Measurements from ENCODE around the gene CSRP2. TPM values are rescaled to one million over a fixed set of nuclear protein-coding genes. Genes with fewer than 3 reads are reported as not detected.

Gene CSRP2
- polyA plus RNA-seq (2013, experiment 1 of 4) = 250 TPM
- polyA plus RNA-seq (2013, experiment 2 of 4) = 239 TPM
- 244 TPM for polyA plus RNA-seq (2013, experiment 3 of 4)
- polyA plus RNA-seq (2013, experiment 4 of 4) = 247 TPM

DNA sequence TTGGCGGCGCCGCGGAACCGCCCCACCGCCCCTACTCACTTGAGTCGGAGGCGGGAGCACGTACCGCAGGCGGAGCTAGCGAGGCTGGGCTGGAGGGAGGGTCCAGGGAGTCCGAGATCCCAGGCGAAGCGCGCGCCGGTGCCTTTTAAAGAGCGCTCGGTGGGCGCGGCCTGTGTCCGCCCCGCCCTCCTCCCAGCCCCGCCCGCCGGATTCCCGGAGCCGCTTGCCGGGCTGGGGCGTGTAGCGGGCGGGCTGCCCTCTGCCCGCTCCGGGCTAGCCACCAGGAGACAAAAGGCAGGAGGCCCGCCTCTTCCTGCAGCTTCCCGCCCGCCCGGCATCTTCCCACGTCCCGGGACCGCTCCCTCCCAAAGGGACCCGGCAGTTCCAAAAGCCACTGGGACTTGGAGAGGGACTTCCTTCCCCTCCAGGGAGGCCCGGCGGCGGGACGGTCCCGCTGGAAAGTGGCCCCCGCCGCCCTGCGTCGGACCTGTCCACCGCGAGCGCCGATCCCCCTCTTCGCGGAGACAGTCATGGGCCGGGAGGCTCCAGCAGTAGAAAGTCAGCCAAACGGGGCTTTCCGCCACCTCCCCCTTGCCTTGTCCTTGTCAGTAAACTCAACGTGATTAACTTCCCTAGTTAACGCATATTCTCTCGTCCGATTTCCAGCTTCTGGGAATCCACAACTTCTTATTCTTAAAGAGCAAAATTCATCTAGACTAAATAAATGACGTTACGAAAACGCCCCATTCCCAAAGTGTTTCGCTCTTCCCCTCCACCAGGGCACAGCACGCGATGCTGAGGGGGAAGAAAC lies at the start of gene CSRP2:
TSS of gene CSRP2 (minus strand) at position 121 of the 811 bp plus-strand sequence. CDS start 12,759 bp downstream, outside the sequence.
- no peaks in the 10 kb centered on the region for H3K9me3 ChIP-seq (ENCODE audit: control insufficient read depth, low read length)
- WGBS, 2 experiments = 1% methylated on average over 70 to 71 of the region's 71 CpGs
- peaks cover 19% of the 10 kb centered on the region for H3K4me1 ChIP-seq (ENCODE audit: control insufficient read depth, insufficient read depth, low read length)
- H3K36me3 ChIP-seq (ENCODE audit: control insufficient read depth, insufficient read depth, low read length) = no peaks in the 10 kb centered on the region
- peak within 1 kb of the TSS; percentile 90 for H3K4me3 ChIP-seq (ENCODE audit: insufficient read depth, low read depth, low read length)
- H3K27me3 ChIP-seq (ENCODE audit: control insufficient read depth, insufficient read depth, low read length, poor library complexity, severe bottlenecking) = no peaks in the 10 kb centered on the region
- peak within 1 kb of the TSS; percentile 94 for H3K27ac ChIP-seq (ENCODE audit: insufficient read depth, low read depth, low read length, poor library complexity, severe bottlenecking)

DNA sequence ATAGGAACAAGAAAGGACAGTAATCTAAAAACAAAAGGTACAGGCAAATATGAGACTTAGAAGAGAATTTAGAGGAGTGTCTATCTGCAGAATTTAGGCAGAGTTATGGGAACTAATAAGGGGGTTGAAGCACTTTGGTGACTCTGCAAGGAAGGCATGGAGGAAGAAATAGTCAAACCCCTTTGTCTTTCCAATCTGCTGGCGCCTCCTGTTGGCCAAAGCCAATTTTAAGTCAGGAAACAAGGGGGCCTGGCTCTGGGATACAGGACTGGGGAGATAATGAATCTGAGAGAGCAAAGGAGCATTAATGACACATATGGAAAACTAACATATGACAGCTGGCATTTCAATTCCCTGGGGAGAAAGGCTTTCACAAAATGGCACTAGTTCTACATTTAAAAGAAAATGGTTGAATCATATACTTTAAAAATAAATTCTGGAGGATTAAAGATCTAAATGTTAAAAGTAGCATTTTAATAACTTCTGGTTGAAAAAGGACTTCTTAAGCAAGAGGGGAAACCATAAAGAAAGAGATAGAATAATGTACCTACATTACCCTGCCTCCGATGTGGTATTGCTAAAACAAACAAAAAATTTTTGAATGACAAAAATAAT lies 48.5 kb upstream of the CSRP2 start:
- Histone ChIP-seq H3K36me3 (ENCODE audit: control insufficient read depth, insufficient read depth, low read length) (no peaks in the 10 kb centered on the region), H3K27me3 (ENCODE audit: control insufficient read depth, insufficient read depth, low read length, poor library complexity, severe bottlenecking) (no peaks in the 10 kb centered on the region), H3K27ac (ENCODE audit: insufficient read depth, low read depth, low read length, poor library complexity, severe bottlenecking) (no peak overlapping the region), H3K4me1 (ENCODE audit: control insufficient read depth, insufficient read depth, low read length) (no peaks in the 10 kb centered on the region), H3K4me3 (ENCODE audit: insufficient read depth, low read depth, low read length) (no peak overlapping the region), H3K9me3 (ENCODE audit: control insufficient read depth, low read length) (no peaks in the 10 kb centered on the region)
- WGBS, 2 experiments = 0 to 5% methylated on average over 1 of the region's 2 CpGs

DNA sequence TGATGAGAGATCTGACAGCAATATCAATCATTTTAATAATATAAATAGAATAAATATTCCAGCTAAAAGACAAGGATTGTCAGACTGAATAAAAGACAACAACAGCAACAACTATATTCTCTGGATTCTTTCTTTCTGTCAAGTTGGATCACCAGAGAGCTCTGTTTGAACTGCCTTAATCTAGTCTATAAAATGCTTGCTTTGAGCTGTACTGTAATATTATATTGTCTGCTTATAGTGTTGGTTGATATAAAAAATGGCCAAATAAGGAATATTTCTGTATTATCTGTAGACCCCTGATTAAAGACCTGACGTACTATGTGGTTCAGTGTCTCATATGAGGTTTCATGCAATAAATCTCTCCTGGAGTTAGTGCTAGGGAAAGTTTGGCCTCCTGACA lies 46.3 kb upstream of the CSRP2 start:
- WGBS, 2 experiments = 89 to 95% methylated on average over 1 of the region's 1 CpG

DNA sequence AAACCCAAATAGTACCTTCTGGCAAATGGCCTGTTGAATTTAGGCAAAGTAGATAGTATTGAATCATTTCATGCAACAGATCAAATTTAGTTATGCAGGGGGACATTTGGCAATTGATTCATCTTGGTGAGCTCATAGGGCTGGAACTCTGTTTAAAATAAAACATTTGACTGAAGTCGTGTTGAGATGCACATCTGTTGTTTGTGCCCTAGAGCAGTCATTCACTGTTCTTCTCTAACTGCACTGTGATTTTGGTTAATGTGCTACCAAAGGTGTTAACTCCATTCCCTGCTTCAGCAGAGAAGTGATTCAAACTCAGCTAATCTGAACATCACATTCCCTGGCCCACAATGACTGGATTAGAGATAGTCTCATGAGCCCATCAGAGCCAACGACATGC lies 44.0 kb upstream of the CSRP2 start:
- Histone ChIP-seq H3K27ac (ENCODE audit: insufficient read depth, low read depth, low read length, poor library complexity, severe bottlenecking) (no peak overlapping the region), H3K27me3 (ENCODE audit: control insufficient read depth, insufficient read depth, low read length, poor library complexity, severe bottlenecking) (no peaks in the 10 kb centered on the region), H3K9me3 (ENCODE audit: control insufficient read depth, low read length) (no peaks in the 10 kb centered on the region), H3K36me3 (ENCODE audit: control insufficient read depth, insufficient read depth, low read length) (no peaks in the 10 kb centered on the region), H3K4me3 (ENCODE audit: insufficient read depth, low read depth, low read length) (no peak overlapping the region), H3K4me1 (ENCODE audit: control insufficient read depth, insufficient read depth, low read length) (no peaks in the 10 kb centered on the region)
- WGBS, 2 experiments = 88 to 97% methylated on average over 2 of the region's 2 CpGs

More for the DNA sequence above, 46.3 kb upstream of the CSRP2 start:
- H3K27ac ChIP-seq (ENCODE audit: insufficient read depth, low read depth, low read length, poor library complexity, severe bottlenecking) = no peak overlapping the region
- H3K9me3 ChIP-seq (ENCODE audit: control insufficient read depth, low read length) = no peaks in the 10 kb centered on the region
- H3K36me3 ChIP-seq (ENCODE audit: control insufficient read depth, insufficient read depth, low read length) = no peaks in the 10 kb centered on the region
- no peaks in the 10 kb centered on the region for H3K4me1 ChIP-seq (ENCODE audit: control insufficient read depth, insufficient read depth, low read length)
- H3K4me3 ChIP-seq (ENCODE audit: insufficient read depth, low read depth, low read length) = no peak overlapping the region
- H3K27me3 ChIP-seq (ENCODE audit: control insufficient read depth, insufficient read depth, low read length, poor library complexity, severe bottlenecking) = no peaks in the 10 kb centered on the region

DNA sequence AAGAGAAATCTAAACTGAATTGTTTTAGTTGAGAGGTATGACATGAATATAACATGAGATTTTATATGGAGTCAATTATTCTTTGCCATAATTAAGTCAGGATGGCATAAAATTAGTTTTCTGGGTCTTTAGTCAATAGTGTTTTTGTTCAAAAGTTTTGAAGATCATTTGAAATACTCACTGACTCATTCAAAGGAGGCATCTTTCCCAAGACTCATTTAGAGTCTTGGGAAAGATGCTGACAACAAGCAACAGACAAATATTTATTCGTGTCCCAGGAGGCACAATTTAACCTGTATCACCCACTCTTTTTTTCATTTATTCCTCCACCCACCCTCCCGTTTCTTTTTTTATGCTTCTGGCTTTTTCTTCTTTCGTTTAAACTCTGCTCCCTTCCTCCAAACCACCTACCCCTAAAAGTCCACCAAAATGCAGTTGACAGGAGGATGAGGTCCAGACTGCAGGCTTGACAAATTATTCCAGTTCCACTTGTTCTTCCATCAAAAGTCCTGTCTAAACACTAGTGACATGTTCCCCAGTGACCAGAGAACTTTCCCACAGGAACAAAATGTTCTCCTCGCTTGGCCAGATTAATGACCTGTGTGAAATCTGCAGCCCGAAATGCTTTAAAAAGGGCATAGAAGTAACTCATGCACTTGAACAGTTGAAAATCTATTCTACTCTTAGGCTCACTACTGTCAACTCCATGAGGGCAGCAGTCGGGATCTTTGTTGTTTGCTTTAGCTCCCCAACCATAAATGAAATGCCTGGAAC lies 43.3 kb upstream of the CSRP2 start:
- H3K27me3 ChIP-seq (ENCODE audit: control insufficient read depth, insufficient read depth, low read length, poor library complexity, severe bottlenecking) = no peaks in the 10 kb centered on the region
- H3K9me3 ChIP-seq (ENCODE audit: control insufficient read depth, low read length) = no peaks in the 10 kb centered on the region
- no peaks in the 10 kb centered on the region for H3K36me3 ChIP-seq (ENCODE audit: control insufficient read depth, insufficient read depth, low read length)
- WGBS, 2 experiments = 91 to 93% methylated on average over 6 of the region's 6 CpGs
- no peaks in the 10 kb centered on the region for H3K4me1 ChIP-seq (ENCODE audit: control insufficient read depth, insufficient read depth, low read length)
- no peak overlapping the region for H3K4me3 ChIP-seq (ENCODE audit: insufficient read depth, low read depth, low read length)
- no peak overlapping the region for H3K27ac ChIP-seq (ENCODE audit: insufficient read depth, low read depth, low read length, poor library complexity, severe bottlenecking)

DNA sequence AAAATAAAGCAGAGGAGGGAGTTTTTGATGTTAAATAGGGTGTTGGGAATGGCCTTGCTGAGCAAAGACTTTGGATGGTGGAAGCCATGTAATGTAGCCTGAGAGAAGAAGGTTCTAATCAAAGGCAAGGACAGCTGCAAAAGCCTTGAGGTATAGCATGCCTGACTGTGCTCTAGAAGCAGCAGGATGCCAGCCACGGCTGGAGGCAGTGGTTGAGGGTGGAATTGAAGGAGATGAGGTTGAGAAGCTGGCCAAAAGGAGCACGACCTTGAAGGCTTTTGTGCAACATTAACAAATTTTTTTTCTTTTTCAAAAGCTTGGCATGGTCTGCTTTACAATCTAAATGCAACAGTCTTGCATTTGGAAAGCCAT lies 42.3 kb upstream of the CSRP2 start:
- 63 to 66% methylated on average over 2 of the region's 2 CpGs for WGBS, 2 experiments

DNA sequence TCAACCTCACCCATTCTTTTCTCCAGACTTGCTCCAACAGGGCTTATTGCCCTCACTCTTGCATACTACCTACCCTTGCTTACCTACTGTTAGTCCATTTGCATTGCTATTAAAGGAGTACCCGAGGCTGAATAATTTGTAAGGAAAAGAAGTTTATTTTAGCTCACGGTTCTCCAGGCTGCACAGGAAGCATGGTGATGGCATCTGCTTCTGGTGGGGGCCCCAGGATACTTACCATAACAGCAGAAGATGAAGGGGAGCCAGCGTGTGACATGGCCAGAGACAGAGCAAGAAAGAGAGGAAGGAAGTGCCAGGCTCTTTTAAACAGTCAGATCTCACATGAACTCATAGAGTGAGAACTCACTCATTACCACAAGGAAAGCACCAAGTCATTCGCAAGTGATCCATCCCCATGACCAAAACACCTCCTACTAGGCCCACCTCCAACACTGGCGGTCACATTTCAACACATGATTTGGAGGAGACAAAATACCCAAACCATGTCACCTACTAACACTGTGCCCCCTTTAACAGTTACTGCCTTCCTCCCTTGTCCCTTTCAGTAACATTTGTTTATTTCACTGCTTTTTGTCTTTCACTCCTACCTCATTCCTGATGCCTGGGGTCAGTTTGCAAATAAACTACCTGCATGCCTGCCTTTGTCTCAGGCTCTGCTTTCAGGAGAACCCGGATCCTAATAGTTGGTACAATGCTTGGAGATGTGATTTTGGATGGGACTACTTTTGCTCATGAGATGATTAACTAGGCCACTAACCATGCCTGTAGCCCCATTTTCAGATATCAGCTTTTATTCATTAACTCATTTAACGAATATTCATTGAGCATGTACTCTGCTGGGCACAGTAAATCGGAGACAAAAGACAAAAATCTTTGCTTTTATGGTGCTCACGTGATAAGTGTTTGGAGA lies 41.6 kb upstream of the CSRP2 start:
- WGBS, 2 experiments = 84 to 85% methylated on average over 9 of the region's 9 CpGs
- Histone ChIP-seq H3K9me3 (ENCODE audit: control insufficient read depth, low read length) (no peaks in the 10 kb centered on the region), H3K27me3 (ENCODE audit: control insufficient read depth, insufficient read depth, low read length, poor library complexity, severe bottlenecking) (no peaks in the 10 kb centered on the region), H3K27ac (ENCODE audit: insufficient read depth, low read depth, low read length, poor library complexity, severe bottlenecking) (no peak overlapping the region), H3K36me3 (ENCODE audit: control insufficient read depth, insufficient read depth, low read length) (no peaks in the 10 kb centered on the region), H3K4me3 (ENCODE audit: insufficient read depth, low read depth, low read length) (no peak overlapping the region), H3K4me1 (ENCODE audit: control insufficient read depth, insufficient read depth, low read length) (no peaks in the 10 kb centered on the region)

More for the DNA sequence above, 42.3 kb upstream of the CSRP2 start:
- no peaks in the 10 kb centered on the region for H3K36me3 ChIP-seq (ENCODE audit: control insufficient read depth, insufficient read depth, low read length)
- no peaks in the 10 kb centered on the region for H3K4me1 ChIP-seq (ENCODE audit: control insufficient read depth, insufficient read depth, low read length)
- H3K27me3 ChIP-seq (ENCODE audit: control insufficient read depth, insufficient read depth, low read length, poor library complexity, severe bottlenecking) = no peaks in the 10 kb centered on the region
- no peak overlapping the region for H3K27ac ChIP-seq (ENCODE audit: insufficient read depth, low read depth, low read length, poor library complexity, severe bottlenecking)
- no peak overlapping the region for H3K4me3 ChIP-seq (ENCODE audit: insufficient read depth, low read depth, low read length)
- no peaks in the 10 kb centered on the region for H3K9me3 ChIP-seq (ENCODE audit: control insufficient read depth, low read length)

DNA sequence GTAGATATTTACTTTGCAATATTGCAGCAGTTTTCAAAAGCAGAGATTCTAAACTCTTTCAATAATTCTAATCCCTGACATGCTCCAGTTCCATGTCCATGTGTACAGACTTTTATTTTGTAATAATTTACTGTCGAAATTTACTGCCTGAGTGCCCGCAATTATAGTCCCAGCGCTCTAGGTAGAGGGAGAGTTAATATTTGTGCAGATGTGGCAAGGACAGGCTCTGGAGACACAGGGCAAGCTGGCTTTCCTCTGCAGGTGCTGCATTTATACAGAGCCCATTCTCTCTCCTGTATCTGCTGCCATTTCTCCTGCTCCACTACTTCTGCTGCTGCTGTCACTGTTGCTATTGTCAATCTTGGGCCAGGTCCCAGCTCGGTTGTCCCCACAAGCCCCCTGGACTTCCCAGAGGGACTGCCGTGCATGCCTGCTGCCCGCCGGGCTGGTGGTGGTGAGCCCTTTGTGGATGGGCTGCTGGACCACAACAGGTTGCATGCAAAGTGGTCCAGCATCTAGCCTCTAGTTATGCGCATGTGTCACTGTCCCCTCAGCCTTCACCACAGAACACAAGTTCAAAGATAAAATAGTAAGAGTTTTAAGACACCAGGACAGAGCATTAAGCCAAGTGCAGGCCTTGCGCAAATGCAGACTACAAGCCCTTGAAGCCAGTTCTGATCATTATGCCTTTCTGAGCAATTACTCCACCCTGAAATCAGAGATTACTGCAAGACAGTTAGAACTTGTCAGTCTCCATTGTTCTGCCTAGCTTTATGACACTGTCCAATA lies 40.8 kb upstream of the CSRP2 start:
- H3K27ac ChIP-seq (ENCODE audit: insufficient read depth, low read depth, low read length, poor library complexity, severe bottlenecking) = no peak overlapping the region
- 88 to 89% methylated on average over 9 of the region's 9 CpGs for WGBS, 2 experiments
- no peaks in the 10 kb centered on the region for H3K9me3 ChIP-seq (ENCODE audit: control insufficient read depth, low read length)
- no peak overlapping the region for H3K4me3 ChIP-seq (ENCODE audit: insufficient read depth, low read depth, low read length)
- no peaks in the 10 kb centered on the region for H3K27me3 ChIP-seq (ENCODE audit: control insufficient read depth, insufficient read depth, low read length, poor library complexity, severe bottlenecking)
- H3K4me1 ChIP-seq (ENCODE audit: control insufficient read depth, insufficient read depth, low read length) = no peaks in the 10 kb centered on the region
- no peaks in the 10 kb centered on the region for H3K36me3 ChIP-seq (ENCODE audit: control insufficient read depth, insufficient read depth, low read length)

DNA sequence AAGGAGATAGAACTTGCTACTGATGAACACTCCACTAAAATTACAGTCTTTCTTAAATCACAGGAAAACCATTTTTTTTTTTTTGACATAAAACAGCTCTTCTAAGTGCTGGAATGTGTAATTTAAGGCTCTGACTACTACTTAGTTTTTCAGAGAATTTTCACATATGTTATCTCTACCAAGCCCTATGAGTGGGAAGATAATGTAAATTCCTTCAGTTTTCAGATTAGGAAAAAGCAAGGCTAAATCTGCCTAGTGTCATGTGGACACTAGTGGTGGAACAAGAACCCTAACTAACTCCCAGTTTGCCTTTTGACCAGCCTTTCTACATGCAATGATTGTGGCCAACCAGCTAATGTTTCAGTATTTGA lies 37.3 kb upstream of the CSRP2 start:
- H3K27me3 ChIP-seq (ENCODE audit: control insufficient read depth, insufficient read depth, low read length, poor library complexity, severe bottlenecking) = no peaks in the 10 kb centered on the region
- H3K36me3 ChIP-seq (ENCODE audit: control insufficient read depth, insufficient read depth, low read length) = no peaks in the 10 kb centered on the region
- no peaks in the 10 kb centered on the region for H3K9me3 ChIP-seq (ENCODE audit: control insufficient read depth, low read length)
- H3K4me3 ChIP-seq (ENCODE audit: insufficient read depth, low read depth, low read length) = no peak overlapping the region
- H3K27ac ChIP-seq (ENCODE audit: insufficient read depth, low read depth, low read length, poor library complexity, severe bottlenecking) = no peak overlapping the region
- H3K4me1 ChIP-seq (ENCODE audit: control insufficient read depth, insufficient read depth, low read length) = no peaks in the 10 kb centered on the region

Data from ectodermal cell (in vitro differentiated cells).